Erythroblast (primary cell): ENCODE measurements around the gene SLC49A4.

Source experiments
- GATA1 ChIP-seq: IDR thresholded peaks from 2 replicates; pipeline ENCODE4 v1.6.1; 2011; ENCODE audit warnings: low read depth, mild to moderate bottlenecking, control low read depth, low read length, moderate library complexity
- POLR2A ChIP-seq: IDR thresholded peaks from 2 replicates; pipeline ENCODE4 v1.6.1; 2011; ENCODE audit warnings: mild to moderate bottlenecking, low read length

DNA sequence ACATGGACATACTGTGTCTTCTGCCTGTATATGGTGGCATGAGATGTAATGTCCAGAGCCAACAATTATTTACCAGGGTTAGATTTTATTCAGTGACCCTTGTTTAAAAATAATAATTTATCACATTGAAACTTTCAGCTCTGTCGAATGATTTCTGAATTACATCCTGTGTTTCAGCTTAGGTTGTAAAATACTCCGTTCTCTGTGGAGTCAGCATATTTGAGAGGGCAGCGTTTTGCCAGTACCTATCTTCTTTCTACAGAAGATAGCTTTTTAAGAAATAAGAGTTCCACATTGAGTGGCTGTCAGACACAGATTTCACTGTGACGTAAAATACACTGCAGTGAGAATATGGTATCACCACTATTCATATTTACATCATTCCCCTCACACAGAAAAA is 85.3 kb downstream of the SLC49A4 start:
- no peak for TF ChIP-seq POLR2A
- no peak for TF ChIP-seq GATA1
